ENCODE results near the gene VPS13D.

DNA sequence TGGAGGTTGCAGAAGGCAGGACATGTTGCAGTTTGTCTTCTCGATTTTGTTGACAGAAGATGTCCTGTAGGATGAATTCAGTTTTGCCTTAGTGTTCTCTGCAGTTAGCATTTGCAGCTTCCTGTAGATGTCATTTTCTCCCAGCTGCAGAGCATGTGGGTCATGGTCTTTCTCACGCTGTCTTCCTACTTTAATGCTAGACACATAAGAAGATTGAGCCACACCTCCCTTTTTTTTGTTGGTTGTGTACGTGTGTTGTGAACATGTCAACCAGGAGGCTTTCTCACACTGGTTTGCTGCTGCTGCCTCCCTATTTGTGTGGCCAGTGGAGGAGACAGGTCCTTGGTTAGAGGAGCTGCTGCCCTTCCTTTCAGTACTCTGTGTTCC is 110.7 kb downstream of the VPS13D start:
- TF ChIP-seq, protein P1, sequence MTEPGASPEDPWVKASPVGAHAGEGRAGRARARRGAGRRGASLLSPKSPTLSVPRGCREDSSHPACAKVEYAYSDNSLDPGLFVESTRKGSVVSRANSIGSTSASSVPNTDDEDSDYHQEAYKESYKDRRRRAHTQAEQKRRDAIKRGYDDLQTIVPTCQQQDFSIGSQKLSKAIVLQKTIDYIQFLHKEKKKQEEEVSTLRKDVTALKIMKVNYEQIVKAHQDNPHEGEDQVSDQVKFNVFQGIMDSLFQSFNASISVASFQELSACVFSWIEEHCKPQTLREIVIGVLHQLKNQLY (CRISPR knock-in tag; IDR thresholded peaks at IDR 0.05), result no peak
- TF ChIP-seq ZNF263 (CRISPR knock-in tag; IDR thresholded peaks at IDR 0.05; ENCODE audit: low read depth), result no peak
- TF ChIP-seq, protein P2, sequence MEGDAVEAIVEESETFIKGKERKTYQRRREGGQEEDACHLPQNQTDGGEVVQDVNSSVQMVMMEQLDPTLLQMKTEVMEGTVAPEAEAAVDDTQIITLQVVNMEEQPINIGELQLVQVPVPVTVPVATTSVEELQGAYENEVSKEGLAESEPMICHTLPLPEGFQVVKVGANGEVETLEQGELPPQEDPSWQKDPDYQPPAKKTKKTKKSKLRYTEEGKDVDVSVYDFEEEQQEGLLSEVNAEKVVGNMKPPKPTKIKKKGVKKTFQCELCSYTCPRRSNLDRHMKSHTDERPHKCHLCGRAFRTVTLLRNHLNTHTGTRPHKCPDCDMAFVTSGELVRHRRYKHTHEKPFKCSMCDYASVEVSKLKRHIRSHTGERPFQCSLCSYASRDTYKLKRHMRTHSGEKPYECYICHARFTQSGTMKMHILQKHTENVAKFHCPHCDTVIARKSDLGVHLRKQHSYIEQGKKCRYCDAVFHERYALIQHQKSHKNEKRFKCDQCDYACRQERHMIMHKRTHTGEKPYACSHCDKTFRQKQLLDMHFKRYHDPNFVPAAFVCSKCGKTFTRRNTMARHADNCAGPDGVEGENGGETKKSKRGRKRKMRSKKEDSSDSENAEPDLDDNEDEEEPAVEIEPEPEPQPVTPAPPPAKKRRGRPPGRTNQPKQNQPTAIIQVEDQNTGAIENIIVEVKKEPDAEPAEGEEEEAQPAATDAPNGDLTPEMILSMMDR (IDR thresholded peaks at IDR 0.05), result no peak
- TF ChIP-seq FOXP1 (CRISPR knock-in tag; IDR thresholded peaks at IDR 0.05; ENCODE audit: borderline replicate concordance), result no peak
- TF ChIP-seq CREB1 (CRISPR knock-in tag; IDR thresholded peaks at IDR 0.05), result no peak
- TF ChIP-seq, protein P3, sequence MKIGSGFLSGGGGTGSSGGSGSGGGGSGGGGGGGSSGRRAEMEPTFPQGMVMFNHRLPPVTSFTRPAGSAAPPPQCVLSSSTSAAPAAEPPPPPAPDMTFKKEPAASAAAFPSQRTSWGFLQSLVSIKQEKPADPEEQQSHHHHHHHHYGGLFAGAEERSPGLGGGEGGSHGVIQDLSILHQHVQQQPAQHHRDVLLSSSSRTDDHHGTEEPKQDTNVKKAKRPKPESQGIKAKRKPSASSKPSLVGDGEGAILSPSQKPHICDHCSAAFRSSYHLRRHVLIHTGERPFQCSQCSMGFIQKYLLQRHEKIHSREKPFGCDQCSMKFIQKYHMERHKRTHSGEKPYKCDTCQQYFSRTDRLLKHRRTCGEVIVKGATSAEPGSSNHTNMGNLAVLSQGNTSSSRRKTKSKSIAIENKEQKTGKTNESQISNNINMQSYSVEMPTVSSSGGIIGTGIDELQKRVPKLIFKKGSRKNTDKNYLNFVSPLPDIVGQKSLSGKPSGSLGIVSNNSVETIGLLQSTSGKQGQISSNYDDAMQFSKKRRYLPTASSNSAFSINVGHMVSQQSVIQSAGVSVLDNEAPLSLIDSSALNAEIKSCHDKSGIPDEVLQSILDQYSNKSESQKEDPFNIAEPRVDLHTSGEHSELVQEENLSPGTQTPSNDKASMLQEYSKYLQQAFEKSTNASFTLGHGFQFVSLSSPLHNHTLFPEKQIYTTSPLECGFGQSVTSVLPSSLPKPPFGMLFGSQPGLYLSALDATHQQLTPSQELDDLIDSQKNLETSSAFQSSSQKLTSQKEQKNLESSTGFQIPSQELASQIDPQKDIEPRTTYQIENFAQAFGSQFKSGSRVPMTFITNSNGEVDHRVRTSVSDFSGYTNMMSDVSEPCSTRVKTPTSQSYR (CRISPR knock-in tag; IDR thresholded peaks at IDR 0.05), result no peak
- no peak for TF ChIP-seq ETV6 (CRISPR knock-in tag; IDR thresholded peaks at IDR 0.05)
- TF ChIP-seq MXD4 (CRISPR knock-in tag; IDR thresholded peaks at IDR 0.05; ENCODE audit: borderline replicate concordance), result no peak
- TF ChIP-seq SP1 (CRISPR knock-in tag; conservative IDR thresholded peaks at IDR 0.05), result no peak
- TF ChIP-seq, protein P4, sequence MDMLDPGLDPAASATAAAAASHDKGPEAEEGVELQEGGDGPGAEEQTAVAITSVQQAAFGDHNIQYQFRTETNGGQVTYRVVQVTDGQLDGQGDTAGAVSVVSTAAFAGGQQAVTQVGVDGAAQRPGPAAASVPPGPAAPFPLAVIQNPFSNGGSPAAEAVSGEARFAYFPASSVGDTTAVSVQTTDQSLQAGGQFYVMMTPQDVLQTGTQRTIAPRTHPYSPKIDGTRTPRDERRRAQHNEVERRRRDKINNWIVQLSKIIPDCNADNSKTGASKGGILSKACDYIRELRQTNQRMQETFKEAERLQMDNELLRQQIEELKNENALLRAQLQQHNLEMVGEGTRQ (CRISPR knock-in tag; IDR thresholded peaks at IDR 0.05), result no peak
- no peak for TF ChIP-seq ZNF396 (CRISPR knock-in tag; IDR thresholded peaks at IDR 0.05; ENCODE audit: borderline replicate concordance)
- TF ChIP-seq, protein P5, sequence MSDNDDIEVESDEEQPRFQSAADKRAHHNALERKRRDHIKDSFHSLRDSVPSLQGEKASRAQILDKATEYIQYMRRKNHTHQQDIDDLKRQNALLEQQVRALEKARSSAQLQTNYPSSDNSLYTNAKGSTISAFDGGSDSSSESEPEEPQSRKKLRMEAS (CRISPR knock-in tag; IDR thresholded peaks at IDR 0.05), result no peak
- no peak for TF ChIP-seq JUN (CRISPR knock-in tag; IDR thresholded peaks at IDR 0.05)

Measured in WTC11 (cell line).